ENCODE measurements around the gene SH3BP1. TPM values are rescaled to one million over a fixed set of nuclear protein-coding genes. Genes with fewer than 3 reads are reported as not detected.

The SH3BP1 gene
- total and polyA plus RNA-seq, 2 of the 8 experiments (the other 6 are each of a cell fraction or from before 2014, with no cell fraction given): 23.9 to 40.3 TPM

GRCh38 chr22:37681001-37681424, 41.5 kb downstream of the SH3BP1 start (continued):
- no peak for TF ChIP-seq SRF (IDR thresholded peaks at IDR 0.05; ENCODE audit: low read depth, low read length)
- no peak for TF ChIP-seq EZH2 (IDR thresholded peaks at IDR 0.05; ENCODE audit: low read depth, low read length, severe bottlenecking)
- no peak for TF ChIP-seq CEBPB (IDR thresholded peaks at IDR 0.05; ENCODE audit: low read depth, low read length)

Data from H1 (cell line).